Stimulated activated CD4-positive, alpha-beta T cell treated with anti-CD3 and anti-CD28 coated beads, Interleukin-15, amount 100 ng/mL, for 24 hours (primary cell): Measurements from ENCODE around the gene TXNRD1.
"Not testable (repeated sequence)": the region's sequence is repeated elsewhere in the genome, so short reads cannot be mapped to it uniquely, and the experiment has no call there.

Experiments
- DNase-seq: peaks from one replicate; pipeline ENCODE4 v3.0.0-alpha.2; 2020

Gene TXNRD1

DNA sequence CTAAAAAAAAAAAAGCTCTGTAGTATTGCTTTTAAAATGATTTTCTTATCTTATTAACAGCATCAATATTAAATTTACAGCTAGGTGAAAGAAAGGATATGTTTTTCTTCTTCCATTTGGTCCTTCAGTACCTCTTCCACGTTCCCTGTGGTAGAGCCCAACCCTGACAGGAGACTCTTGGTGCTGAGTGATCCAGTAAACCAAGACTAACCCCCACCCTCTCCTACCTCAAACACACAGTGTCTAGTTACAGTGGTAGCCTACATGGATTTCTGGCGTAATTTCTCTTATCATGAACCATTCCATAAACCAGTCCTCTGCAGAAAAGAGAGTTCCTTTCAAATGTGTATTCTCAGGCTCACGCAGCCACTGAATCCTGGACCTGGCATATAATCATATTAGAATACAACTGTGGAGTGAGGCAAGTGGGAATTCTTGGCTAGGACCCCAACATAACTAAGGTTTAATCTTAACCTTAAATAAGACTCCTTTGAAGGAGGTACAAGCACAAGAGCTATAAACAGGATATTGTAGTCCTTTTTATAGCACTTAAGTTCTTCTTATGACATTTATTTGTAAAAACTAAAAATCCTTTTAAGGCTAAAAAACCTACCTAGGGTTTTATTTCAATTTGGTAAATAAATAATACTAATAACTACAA is 27.1 kb downstream of the TXNRD1 start:
- DNase-seq, result no peak

DNA sequence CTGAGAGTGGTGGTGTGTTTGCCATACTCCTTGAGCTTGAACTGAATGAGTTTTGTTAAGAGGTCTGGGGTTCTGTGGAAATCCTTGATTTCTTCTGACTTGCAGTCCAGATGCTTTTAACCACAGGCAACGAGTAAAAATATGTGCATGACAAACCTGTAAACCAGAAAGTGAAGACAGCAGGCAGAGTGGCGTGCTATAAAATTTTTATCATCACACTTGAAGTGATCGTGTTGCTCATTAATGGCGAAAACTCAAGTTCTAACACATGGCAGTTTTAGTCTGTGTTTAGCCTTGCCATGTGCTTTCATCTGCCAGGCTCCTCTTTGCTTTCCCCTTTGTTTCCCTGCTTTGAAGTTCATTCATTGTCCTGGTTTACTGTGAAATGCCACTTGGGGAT is 28.0 kb downstream of the TXNRD1 start:
- DNase-seq, result no peak

DNA sequence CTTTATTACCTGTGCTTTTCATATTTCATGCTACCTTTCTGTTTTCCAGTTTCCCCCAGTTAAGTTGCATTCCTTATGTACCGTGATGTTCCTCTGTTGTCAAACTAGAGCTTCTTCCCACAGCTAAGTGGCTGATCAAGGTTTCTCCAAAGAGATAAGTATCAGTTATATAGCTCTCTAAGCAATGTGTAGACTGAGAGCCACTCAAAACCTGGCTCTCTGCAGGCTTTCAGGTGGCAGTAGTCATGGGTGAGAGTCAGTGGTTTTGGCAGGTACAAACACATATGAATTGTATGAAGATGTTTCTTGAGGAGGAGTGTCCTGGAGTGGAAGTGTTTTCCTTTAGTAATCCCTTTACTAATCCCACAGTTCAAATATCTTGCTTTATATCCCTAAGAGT is 28.4 kb downstream of the TXNRD1 start:
- no peak for DNase-seq

DNA sequence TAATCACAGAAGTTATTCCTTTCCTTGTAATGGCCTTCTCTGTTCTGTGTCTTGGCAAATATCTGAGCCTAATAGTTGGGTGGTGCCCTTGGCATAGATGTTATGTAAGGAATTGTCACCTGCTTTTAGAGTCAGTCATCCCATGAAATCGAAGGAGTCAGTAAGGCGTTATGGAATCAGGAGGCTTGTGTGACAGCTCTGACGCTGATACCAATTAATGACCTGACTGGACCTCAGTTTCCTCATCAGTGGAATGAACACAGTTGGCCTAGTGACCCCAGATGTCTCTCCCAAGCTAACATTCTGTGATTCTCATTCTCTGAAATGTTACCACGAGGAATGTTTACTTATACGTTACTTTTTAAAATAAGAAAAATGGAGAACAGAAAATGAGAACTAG is 32.1 kb downstream of the TXNRD1 start:
- DNase-seq, result no peak

DNA sequence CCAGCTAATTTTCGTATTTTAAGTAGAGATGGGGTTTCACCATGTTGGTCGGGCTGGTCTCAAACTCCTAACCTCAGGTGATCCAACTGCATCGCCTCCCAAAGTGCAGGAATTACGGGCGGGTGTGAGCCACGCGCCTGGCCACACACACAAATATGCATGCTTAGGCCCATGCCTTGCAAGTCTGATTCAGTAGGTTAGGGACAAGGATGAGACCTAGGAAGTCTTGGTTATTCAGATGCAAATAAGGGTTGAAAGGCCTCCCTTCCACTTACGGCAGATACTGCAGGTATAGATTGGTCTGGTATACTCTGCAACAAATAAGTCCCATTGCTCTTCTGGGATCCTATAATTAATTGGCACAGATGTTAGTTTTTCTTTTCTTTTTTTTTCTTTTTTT is 32.9 kb downstream of the TXNRD1 start:
- DNase-seq, result no peak

DNA sequence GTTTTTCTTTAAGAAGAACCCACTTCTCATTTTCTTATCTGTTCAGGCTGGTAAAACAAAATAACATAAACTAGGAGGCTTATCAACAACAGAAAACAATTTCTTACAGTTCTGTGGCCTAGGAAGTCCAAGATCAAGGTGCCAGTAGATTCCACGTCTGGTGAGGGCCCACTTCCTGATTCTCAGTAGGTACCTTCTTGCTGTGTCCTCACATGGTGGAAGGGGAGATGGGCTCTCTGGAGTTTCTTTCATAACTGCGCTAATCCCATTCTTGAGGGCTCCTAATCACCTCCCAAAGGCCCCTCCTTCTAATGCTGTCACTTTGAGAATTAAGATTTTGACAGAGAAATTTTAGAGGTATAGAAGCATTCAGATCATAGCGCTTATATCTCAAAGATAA is 33.4 kb downstream of the TXNRD1 start:
- DNase-seq, result no peak

DNA sequence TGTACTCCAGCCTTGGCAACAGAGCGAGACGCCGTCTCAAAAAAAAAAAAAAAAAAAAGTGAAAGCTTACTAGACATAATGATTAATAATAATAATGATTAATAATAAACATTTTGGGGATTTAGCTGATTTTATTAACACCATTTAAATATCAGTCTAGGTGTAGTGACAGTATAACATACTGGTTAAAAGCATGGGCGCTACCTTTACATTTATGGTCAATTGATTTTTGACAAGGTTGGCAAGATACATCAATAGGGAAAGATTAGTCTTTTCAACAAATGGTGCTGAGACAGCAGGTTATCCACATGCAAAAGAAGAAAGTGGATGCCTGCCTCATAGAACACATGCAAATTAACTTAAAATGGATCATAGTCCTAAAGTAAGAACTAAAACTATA is 34.3 kb downstream of the TXNRD1 start:
- DNase-seq, result no peak

DNA sequence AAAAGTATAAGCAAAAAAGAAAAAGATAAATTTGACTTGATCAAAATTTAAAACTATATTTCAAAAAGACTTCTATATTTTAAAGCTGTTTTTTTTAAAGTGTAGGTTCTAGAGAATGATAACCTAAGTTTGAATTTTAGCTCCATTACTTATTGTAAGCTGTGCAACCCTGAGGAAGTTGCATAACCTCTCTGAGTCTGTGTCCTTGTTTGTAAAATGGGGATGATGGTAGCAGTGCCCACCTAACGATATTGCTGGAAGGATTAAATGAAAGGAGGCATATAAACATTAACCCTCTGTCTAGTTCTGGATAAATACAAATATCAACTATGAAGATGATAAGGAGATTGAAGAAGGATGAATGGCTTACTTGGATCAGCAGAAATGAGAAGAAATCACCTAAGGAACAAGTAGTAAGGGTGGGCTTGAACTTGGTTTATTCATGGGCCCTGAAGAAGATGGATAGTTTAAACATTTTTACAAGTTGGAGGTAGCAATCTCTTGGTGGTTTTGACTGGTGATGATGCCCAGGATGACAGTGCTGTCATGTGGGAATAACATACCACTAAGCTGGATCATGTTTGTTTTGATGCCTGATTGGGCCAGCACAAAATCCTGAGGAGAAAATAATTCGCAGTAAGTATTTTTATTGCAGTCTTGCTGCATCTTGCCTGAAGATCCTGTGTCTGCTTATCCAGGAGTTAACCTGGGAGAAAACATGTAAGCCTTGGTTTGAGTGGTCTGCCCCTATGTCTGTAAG is 35.0 kb downstream of the TXNRD1 start:
- DNase-seq, result no peak

DNA sequence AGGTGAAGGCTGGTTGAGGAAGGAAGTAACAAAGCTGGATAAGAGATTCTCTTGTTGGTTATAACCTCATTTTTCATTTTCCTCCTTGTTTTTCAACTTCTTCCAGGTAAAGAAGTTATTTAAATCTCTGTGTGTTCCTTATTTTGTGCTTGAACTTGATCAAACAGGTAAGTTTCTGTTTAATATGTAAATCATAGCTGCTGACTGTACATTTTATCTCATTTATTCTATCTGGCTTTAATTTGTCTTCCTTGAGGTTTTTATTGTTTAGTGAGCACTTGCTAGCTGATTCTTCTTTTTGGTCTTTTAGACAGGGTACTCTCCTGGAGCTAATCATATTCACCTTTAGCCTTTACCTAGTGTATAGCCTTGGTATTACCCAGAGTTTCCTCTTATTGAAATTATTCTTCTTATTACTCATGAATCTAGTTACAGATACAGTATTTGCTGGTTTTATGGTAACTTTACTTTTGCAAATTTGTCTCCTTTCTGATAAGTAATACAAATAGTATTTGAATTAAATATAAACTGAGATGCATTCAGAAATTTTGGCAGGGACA is 42.4 kb downstream of the TXNRD1 start:
- DNase-seq, result no peak

DNA sequence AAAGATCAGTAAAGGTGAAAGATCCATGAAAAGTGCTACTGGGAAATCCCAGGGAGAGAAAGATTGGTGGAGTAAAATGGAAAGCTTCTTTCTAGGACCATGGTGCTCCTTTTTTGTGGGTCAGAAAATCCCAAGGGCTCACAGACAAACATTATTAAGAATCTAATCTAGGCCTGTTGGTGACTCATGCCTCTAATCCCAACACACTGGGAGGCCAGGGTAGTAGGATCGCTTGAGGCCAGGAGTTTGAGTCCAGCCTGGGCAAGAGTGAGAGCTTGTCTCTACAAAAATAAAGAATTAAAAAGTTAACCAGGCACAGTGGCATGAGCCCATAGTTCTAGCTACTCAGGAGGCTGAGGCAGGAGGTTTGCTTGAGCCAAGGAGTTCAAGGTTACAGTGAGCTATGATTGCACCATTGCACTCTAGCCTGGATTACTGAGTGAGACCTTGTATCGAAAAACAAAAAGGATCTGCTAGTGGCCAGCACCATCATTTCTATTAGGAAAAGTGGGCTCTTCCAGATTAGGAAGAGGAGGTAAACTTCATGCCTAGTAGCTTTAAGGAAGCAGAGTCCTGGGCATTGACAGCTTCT is 43.0 kb downstream of the TXNRD1 start:
- DNase-seq, result no peak

DNA sequence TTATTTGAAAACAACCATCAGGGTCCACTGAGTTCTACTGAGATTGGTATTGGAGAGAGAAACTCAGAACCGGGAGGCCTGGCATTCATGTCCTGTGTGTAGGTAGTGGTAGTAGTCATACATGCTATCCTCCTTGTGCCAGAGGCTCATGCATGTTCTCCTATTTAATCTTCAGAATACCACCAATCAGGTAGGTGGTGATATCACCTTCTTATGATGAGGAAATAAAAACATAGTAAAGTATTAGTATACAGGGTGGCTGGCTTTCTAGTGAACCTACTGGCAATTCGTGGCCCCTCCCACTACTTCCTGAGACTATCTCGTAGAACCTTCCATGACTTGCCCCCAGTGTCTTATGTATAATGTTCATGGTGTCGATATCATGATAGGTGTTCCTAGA is 47.4 kb downstream of the TXNRD1 start:
- no peak for DNase-seq

DNA sequence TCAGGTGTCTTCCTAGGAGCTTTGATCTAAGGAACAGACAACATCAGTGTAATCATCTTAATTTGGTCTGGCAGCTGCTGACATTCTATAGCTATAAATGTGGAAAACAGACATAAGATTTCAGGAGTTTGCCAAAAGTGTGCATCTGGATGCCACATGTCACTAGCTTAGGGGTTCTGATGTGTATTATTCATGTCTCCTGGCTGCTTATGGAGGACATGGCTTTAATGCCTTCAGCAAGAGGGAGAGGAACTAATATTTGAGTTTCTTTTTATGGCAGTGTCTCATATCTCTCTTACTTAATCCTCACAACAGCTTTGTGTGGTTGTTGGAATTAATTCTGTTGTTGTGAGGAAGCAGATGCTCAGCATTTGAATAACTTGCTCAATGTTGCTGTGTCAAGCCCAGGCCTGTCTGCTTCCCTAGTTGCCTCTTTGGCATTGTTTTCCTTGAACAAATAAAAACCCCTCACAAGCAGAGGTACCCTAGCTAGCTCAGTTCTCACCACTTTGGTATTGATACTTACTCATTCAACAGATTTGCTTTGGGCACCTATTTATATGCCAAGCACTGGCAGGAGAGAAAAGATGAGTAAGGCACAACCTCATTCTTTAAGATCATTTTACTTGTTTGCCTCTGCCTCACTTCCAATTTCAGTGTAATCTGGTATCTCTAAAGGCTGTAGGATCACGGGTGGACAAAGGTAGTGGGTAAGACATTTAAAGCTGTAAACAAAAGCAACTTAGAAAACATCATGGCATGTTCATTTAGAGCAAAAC is 48.2 kb downstream of the TXNRD1 start:
- no peak for DNase-seq

DNA sequence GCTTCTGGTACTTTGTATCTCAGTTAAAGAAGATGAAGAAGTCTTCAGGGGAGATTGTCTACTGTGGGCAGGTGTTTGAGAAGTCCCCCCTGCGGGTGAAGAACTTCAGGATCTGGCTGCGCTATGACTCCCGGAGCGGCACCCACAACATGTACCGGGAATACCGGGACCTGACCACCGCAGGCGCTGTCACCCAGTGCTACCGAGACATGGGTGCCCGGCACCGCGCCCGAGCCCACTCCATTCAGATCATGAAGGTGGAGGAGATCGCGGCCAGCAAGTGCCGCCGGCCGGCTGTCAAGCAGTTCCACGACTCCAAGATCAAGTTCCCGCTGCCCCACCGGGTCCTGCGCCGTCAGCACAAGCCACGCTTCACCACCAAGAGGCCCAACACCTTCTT is 49.9 kb downstream of the TXNRD1 start:
- not testable (repeated sequence) for DNase-seq

DNA sequence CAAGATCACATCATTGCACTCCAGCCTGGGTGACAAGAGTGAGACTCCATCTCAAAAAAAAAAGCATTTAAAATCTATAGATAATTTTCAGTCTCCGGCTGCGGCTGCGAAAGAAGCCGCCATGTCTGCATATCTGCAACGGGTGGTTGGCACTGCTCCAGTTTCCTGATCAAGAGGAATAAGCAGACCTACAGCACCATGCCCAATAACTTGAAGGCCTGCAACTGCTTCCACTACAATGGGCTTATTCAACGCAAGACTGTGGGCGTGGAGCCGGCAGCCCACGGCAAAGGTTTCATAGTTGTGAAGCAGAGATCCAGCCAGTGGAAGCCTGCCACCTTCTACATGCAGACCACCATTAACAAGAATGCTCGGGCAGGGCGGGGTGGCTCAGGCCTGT is 57.4 kb downstream of the TXNRD1 start:
- no peak for DNase-seq

DNA sequence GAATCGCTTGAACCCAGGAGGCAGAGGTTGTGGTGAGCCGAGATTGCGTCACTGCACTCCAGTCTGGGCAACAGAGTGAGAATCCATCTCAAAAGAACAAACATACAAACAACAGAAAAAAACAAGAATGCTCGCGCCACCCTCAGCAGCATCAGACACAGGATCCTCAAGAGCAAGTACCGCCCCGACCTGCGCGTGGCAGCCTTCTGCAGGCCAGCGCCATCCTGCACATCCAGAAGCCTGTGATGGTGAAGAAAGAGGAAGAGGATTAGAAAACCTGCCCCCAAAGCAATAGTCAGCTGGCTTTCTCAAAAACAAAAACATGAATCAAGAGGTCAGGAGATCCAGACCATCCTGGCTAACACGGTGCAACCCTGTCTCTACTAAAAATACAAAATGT is 57.9 kb downstream of the TXNRD1 start:
- DNase-seq, result no peak

DNA sequence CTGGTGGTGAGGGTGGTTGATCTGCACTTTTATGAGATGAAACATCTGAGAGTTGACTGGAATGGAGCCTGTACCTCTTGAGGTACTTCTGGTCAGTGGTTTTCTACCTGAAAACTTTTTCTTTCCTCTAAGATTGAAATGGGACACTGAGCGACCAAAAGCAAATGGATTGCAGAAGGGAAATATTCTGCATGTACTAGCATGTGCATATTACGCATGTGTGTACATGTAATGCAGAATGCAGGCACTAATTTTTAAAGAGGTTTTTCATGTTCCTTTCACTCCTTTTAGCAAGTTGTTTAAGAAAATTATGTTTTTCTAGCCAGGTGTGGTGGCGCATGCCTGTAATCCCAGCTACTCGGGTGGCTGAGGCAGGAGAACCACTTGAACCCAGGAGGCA is 59.2 kb downstream of the TXNRD1 start:
- no peak for DNase-seq

DNA sequence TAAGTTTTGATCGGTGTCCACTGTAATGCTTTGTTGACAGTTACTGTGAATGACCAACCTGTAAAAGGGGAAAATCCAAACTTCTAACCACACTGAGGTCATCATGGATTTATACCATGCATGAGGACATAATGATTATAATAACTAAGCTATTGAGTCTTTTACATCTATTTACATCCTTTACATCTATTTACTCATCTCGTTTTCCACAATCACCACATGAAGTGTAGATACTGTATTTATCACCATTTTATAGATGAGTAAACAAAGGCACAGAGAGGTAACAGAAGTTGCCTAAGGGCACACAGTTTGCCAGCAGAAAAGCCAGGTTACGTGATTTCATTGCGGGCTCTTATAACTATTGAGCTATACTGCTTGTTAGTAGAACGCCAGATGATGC is 60.1 kb downstream of the TXNRD1 start:
- DNase-seq, result no peak

DNA sequence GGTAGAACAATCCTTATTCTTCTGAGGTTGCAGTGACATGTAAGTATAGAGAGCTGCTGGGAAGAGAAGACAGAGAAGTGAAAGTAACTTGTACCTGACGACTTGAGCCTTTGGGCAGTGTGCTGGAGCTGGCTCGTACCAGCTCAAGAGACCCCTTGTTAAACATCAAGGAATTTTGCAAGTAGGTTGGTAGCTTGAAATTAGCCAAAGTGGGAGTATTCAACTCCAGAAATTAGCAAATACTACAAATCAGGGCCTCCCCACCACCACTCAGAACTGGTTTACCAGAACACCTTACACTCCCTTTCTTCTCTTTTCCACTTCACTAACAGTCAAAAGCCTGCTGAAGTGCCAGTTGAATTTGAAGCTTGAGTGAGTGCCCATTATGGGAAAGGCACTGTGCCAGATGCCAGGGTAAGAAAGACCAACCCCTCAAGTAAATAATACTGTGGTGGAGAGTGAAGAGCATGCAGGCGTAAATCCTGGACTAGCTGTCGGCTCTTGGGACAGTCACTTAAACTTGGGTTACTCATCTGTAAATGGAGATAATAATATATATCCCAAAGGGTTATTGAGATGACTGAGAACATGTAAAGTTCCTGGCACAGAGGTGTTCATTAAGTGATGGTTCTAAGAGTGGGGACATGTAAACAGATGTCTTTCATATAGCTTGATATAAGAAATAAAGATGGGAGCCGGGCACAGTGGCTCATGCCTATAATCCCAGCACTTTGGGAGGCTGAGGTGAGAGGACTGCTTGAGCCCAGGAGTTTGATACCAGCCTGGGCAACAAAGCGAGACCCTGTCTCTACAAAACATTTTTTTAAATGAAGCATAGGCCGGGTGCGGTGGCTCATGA is 60.9 kb downstream of the TXNRD1 start:
- no peak for DNase-seq

DNA sequence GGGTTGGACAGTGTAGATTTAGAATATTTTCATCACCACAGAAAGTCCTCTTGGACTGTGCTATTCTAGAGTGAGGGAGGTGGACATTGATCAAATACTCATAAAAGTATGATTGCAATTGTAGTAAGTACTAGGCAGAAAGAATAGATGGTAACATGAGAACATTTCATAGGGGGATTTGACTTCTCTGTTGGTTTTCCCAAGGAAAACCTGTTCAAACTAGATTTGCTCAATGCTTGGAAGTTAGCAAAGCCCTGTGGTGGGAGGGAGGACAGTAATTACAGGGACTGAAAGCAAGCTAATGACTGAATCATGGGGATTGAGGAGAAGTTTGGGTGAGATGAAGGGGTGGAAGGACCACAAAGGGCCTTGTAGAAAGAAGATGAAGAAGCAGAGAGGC is 63.6 kb downstream of the TXNRD1 start:
- DNase-seq, result no peak

DNA sequence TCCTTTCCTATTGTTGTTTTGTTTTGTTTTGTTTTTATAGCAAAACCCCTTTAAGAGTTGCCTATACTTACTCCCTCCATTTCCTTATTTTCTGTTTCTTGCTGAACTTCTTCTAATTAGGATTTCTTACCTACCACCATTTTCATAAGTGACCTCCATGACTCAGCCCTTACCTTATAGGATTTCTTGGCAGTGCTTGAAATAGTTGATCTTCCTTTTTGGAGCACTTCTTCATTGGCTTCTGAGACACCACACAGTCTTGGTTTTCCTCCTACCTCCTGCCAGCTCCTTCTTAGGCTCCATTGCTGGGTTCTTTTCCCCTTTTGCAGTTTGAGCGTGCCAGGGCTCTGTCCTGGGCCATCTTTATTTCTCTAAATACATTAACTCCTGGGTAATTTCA is 64.5 kb downstream of the TXNRD1 start:
- no peak for DNase-seq

DNA sequence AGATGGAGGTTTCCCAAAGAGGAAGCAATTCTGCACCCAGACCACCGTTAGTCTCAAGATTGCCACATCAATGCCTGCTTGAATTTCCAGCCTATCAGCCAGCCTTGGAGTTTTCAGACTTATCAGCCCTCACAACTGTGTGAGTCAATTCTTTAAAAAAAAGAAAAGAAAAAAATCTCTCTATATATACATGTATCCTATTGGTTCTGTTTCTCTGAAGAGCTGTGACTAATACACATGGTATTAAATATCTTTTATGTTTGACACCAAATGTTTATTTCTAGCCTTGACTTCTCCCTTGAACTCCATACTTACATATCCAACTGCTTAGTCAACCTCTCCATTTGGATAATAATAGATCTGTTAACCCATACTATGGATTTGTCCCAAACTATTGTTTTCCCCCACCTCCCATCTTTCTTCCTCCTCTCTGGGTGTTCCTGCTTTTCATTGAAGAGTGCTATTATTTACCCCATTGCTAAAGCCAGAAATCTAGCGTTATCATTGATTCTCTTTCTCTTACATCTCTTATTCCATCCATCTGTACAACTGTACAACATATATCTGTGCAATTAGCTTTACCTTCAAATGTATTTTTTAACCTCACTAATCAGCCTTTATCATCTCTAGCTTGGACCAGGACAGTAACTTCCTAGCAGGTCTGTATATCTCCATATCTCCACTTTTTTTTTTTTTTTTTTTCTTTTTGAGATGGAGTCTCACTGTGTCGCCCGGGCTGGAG is 65.3 kb downstream of the TXNRD1 start:
- DNase-seq, result no peak

DNA sequence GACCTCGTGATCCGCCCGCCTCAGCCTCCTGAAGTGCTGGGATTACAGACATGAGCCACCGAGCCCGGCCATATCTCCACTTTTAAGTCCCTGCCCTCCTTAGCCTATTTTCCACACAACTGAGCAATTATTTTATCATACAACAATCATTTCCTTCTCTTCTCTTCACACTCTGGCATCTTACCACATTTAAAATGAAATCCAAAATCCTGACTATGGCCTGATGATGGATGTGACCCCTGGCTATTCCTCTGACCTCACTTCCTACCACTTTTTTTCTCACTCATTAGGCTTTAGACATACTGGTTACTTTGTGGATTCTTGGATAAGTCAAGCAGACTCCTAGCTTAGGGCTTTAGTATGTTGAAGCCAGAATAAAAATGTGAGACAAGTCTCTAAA is 66.1 kb downstream of the TXNRD1 start:
- DNase-seq, result no peak
